Retinal pigment epithelial cell (primary cell): ENCODE measurements around the gene BOD1L1.

Experiments used
- DNase-seq: peaks from one replicate; pipeline ENCODE4 v3.0.0-alpha.2; 2010; ENCODE audit warnings: low read depth
- H3K4me3 ChIP-seq: 2 replicates; pipeline ENCODE4 v1.5.1; 2011; ENCODE audit warnings: mild to moderate bottlenecking, low read length, control low read depth, moderate library complexity
- CTCF ChIP-seq: conservative IDR thresholded peaks from 2 replicates; pipeline ENCODE4 v1.5.1; 2011; ENCODE audit warnings: low read depth, low read length, control low read depth, inconsistent platforms

BOD1L1 gene

DNA sequence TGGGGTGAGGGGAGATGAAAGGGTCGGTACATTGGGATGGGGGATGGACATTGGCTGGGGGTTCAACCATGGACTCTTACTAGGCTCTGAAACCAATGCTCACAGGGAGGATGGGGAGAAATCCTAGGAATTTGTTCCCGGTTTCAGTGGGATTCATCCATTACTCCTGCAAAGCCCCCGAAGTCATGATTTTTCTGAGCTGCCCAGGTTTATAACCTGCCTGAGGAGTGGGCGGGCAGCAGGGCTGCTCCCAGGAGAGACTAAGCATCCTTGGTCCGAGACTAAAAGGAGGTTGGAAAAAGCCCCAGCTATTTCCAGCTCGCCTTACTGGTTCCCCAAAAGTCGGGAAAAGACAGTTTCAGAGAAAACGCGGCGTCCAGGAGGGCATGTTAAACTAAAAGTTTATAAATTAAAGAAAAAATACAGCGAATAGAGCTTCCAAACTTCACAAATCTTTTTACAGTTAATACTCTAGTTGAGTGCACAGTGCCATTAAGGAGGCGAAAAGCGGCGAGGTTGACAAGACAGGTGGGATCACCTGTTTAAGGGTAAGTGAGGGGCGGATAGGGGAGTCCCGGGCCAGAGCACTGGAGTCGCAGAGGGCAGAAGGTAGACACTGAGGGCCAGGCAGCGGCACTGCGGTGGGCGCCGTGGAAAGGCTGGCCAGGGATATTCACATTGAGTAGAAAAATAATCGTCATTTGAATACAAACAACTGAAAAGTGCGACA, 86.9 kb downstream of the BOD1L1 start:
- no peak for TF ChIP-seq CTCF
- H3K4me3 ChIP-seq, result no peak overlapping the region
- DNase-seq, result no peak

DNA sequence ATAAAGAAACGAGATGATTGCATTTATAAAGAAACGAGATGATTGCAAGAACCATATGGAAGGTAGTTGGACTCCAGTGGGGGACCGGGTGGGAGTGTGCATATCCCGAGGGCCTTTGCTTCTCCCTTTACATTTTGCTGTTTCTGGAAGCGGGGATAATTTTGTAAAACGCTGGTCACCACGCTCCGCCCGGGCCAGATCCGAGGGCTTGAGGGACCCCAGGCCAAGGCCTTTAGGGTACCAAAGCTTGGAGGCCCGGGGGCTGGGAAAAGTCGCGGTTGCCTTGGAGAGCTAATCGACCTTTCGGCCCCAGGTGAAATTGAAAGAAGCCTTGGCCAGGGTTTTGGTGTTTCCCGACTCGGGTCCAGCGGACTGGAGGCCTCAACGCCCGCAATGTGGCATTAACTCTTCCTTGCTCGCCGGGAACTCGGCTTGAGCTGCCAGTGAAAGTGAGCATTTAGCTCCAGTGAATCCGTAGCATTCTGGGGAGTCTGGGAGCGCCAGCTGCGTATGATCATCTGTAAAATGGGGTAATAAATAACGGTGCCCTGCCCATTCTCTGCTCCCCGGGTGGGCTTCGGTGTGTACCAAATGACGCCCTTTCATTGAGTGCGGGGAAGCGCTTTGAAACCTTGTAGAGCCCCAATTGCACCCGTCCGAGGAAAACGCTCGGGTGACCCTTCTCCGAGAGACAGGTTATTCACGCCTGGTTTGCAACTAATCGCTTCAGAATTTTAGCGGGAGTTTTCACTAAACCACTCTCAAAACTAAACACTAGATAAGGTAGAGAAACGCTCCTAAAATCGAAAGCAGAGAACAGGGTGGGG, 87.7 kb downstream of the BOD1L1 start:
- H3K4me3 ChIP-seq, result no peak overlapping the region
- TF ChIP-seq CTCF, result no peak
- DNase-seq, result no peak

DNA sequence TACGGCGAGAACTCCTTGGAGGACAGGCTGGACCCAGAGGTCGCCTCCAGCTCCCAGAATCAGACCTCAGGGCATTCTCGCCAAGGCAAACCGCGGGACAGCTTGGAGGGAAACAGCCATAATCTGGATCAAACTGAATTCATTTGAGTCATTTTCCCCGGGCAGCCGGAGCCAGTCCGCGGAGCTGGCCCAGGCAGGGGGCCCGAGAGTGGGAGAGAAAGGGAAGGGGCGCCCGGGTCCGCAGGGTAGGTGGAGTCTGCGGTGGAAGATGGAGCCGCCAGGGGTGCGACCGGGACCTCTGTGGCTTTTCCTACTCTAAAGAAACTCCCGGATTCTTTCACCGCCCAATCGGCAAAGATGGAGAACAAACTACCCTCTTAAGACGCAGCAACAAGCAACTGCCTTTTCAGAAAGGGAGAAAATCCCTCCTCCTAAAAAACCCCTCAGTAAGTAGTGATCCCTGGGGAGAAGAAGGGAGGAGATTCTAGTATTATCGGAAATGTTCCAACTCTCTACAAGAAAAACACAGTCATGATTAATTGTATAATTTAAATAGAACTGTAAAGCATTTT, 88.4 kb downstream of the BOD1L1 start:
- TF ChIP-seq CTCF, result no peak
- DNase-seq, result no peak
- H3K4me3 ChIP-seq, result no peak overlapping the region

GRCh38 chr4:13538427-13538973, 89.0 kb downstream of the BOD1L1 start:
- no peak for DNase-seq
- no peak for TF ChIP-seq CTCF
- no peak overlapping the region for H3K4me3 ChIP-seq

GRCh38 chr4:13537832-13538177, 89.7 kb downstream of the BOD1L1 start:
- TF ChIP-seq CTCF, result no peak
- H3K4me3 ChIP-seq, result no peak overlapping the region
- no peak for DNase-seq

GRCh38 chr4:13537011-13537831, 90.3 kb downstream of the BOD1L1 start:
- no peak overlapping the region for H3K4me3 ChIP-seq
- no peak for TF ChIP-seq CTCF
- no peak for DNase-seq
